Endothelial cell of umbilical vein (primary cell): ENCODE results near the gene SSBP3. TPM values are rescaled to one million over a fixed set of nuclear protein-coding genes. Genes with fewer than 3 reads are reported as not detected.
A peak's percentile ranks its signal among the peaks of the same experiment; 100 is the strongest.

Source experiments
- BruUV-seq: library from RNA; stranded (reverse); fragments of 400-500 nt; replicated peaks from 2 replicates; lab custom pipeline; 2021; lab: Mats Ljungman, UMichigan
- CTCF ChIA-PET: fragments of 300-600, 350-600 bp; sonication (Branson Sonifier 250); formaldehyde crosslinking; loops from one replicate; lab custom pipeline; 2021; ENCODE audit warnings: antibody characterized with exemption, inconsistent platforms; lab: Charles Lee
- POLR2A ChIA-PET: fragments of 300-600, 350-600 bp; sonication (Branson Sonifier 250); formaldehyde crosslinking; loops from one replicate; lab custom pipeline; 2021; ENCODE audit warnings: antibody characterized with exemption, inconsistent platforms; lab: Charles Lee
- DNase-seq: peaks from one replicate; pipeline ENCODE4 v3.0.0-alpha.2; 2011; ENCODE audit warnings: low read depth, low spot score
- FAIRE-seq: peaks from 2 replicates; lab custom pipeline; 2011; peaks lifted over from hg19 to GRCh38; lab: Jason Lieb, UNC
- H2AFZ ChIP-seq: 2 replicates; pipeline ENCODE4 v1.6.0; 2012; ENCODE audit warnings: low read depth, low read length, control low read depth, inconsistent platforms
- H3K27ac ChIP-seq: 2 replicates; pipeline ENCODE4 v1.5.1; 2011; ENCODE audit warnings: low read depth, mild to moderate bottlenecking, control low read depth, low read length, moderate library complexity; ENCODE audit not compliant: insufficient read depth
- H3K27me3 ChIP-seq, 2 experiments: 2 replicates each; pipeline versions ENCODE4 v1.6.0 to v1.6.1; 2011; ENCODE audit warnings: low read length in 2 of 2, mixed read lengths in 1 of 2; ENCODE audit not compliant: control insufficient read depth in 2 of 2, insufficient read depth in 2 of 2
- H3K36me3 ChIP-seq, 2 experiments: 2 replicates in 1 of 2; 3 replicates in 1 of 2; pipeline ENCODE4 v1.5.1; 2011; ENCODE audit warnings: low read length in 2 of 2, mild to moderate bottlenecking in 1 of 2, moderate library complexity in 1 of 2; ENCODE audit not compliant: control insufficient read depth in 2 of 2, insufficient read depth in 2 of 2; ENCODE audit errors: extremely low read depth in 1 of 2
- H3K4me1 ChIP-seq: 3 replicates; pipeline ENCODE4 v1.5.1; 2011; ENCODE audit warnings: mild to moderate bottlenecking, low read length; ENCODE audit not compliant: control insufficient read depth, insufficient read depth; ENCODE audit errors: extremely low read depth
- H3K4me2 ChIP-seq: 2 replicates; pipeline ENCODE4 v1.6.1; 2011; ENCODE audit warnings: low read length, control low read depth, mixed read lengths; ENCODE audit not compliant: insufficient read depth
- H3K4me3 ChIP-seq, 3 experiments: fragments of 200-600 bp in 1 of 3; sonication (generic), shearing (Covaris generic) in 1 of 3; replicated peaks in 1 of 3; 2 replicates each; pipeline ENCODE4 v1.5.1; 2011 to 2016; ENCODE audit warnings: control low read depth in 3 of 3, low read length in 3 of 3, mild to moderate bottlenecking in 2 of 3, inconsistent platforms in 1 of 3, low read depth in 1 of 3, moderate library complexity in 1 of 3; ENCODE audit not compliant: insufficient read depth in 1 of 3
- H3K79me2 ChIP-seq: 2 replicates; pipeline ENCODE4 v1.6.0; 2012; ENCODE audit warnings: low read length, inconsistent platforms; ENCODE audit not compliant: control insufficient read depth, insufficient read depth
- H3K9ac ChIP-seq: replicated peaks from 2 replicates; pipeline ENCODE3; 2011; ENCODE audit warnings: low read length, control low read depth; ENCODE audit not compliant: insufficient read depth; ENCODE audit errors: extremely low read depth
- H3K9me1 ChIP-seq: replicated peaks from 3 replicates; pipeline ENCODE4 v1.6.0; 2011; ENCODE audit warnings: mild to moderate bottlenecking, low read length; ENCODE audit not compliant: control insufficient read depth, insufficient read depth; ENCODE audit errors: extremely low read depth
- H3K9me3 ChIP-seq: replicated peaks from 2 replicates; pipeline ENCODE4 v1.5.1; 2012; ENCODE audit warnings: low read length, inconsistent platforms; ENCODE audit not compliant: control insufficient read depth, insufficient read depth
- H4K20me1 ChIP-seq: replicated peaks from 2 replicates; pipeline ENCODE3; 2011; ENCODE audit warnings: mild to moderate bottlenecking, low read length; ENCODE audit not compliant: control insufficient read depth, insufficient read depth; ENCODE audit errors: extremely low read depth
- CTCF ChIP-seq, 2 donors: IDR thresholded peaks; 1 replicate in 1 of 2; 2 replicates in 1 of 2; pipeline ENCODE4 v1.5.1; 2011; ENCODE audit warnings: low read length in 2 of 2, mild to moderate bottlenecking in 2 of 2, moderate library complexity in 2 of 2, control low read depth in 1 of 2, inconsistent platforms in 1 of 2, low read depth in 1 of 2; ENCODE audit not compliant: insufficient read depth in 1 of 2; ENCODE audit errors: extremely low read depth in 1 of 2
- FOS ChIP-seq: IDR thresholded peaks from 2 replicates; pipeline ENCODE4 v1.6.1; 2011; ENCODE audit warnings: mild to moderate bottlenecking, low read length, moderate library complexity, borderline replicate concordance; ENCODE audit not compliant: insufficient read depth
- GATA2 ChIP-seq: IDR thresholded peaks from 2 replicates; pipeline ENCODE4 v1.7.0; 2011; ENCODE audit warnings: low read depth, mild to moderate bottlenecking, moderate library complexity, mixed read lengths, low read length; ENCODE audit not compliant: insufficient read length, insufficient read depth
- JUN ChIP-seq: IDR thresholded peaks from 2 replicates; pipeline ENCODE4 v1.6.1; 2011; ENCODE audit warnings: borderline replicate concordance, low read depth; ENCODE audit not compliant: insufficient read length, insufficient read depth
- dilution Hi-C: fragments of 300-500 bp; cut with MboI; formaldehyde crosslinking; loops from one replicate; pipeline ENCODE4 v1.15.0; 2019; ENCODE audit warnings: low sequenced_read_pairs; ENCODE audit not compliant: extremely low pct_ligation_motif_present
- intact Hi-C: fragments of 100-400 bp; cut with micrococcal nuclease; formaldehyde crosslinking; loops from one replicate; pipeline ENCODE4 v1.10.0; 2022
- polyA plus RNA-seq, 4 experiments: library from polyadenylated mRNA; depleted of rRNA in 3 of 4; stranded (reverse) in 3 of 4; unstranded in 1 of 4; fragments of >200 nt; gene quantifications; 2 replicates each; pipeline versions ENCODE4 v1.2.1 to v1.2.3, GENCODE V29; 2011 to 2012; ENCODE audit warnings: missing spikeins in 1 of 4
- total RNA-seq: library from RNA; stranded (reverse); gene quantifications from 2 replicates; pipeline ENCODE4 v1.2.3, GENCODE V29; 2021

Gene SSBP3
- total and polyA plus RNA-seq, 2 donors (not counting 3 experiments of a cell fraction or from before 2014, with no cell fraction given) = 44.9 to 59.4 TPM

DNA sequence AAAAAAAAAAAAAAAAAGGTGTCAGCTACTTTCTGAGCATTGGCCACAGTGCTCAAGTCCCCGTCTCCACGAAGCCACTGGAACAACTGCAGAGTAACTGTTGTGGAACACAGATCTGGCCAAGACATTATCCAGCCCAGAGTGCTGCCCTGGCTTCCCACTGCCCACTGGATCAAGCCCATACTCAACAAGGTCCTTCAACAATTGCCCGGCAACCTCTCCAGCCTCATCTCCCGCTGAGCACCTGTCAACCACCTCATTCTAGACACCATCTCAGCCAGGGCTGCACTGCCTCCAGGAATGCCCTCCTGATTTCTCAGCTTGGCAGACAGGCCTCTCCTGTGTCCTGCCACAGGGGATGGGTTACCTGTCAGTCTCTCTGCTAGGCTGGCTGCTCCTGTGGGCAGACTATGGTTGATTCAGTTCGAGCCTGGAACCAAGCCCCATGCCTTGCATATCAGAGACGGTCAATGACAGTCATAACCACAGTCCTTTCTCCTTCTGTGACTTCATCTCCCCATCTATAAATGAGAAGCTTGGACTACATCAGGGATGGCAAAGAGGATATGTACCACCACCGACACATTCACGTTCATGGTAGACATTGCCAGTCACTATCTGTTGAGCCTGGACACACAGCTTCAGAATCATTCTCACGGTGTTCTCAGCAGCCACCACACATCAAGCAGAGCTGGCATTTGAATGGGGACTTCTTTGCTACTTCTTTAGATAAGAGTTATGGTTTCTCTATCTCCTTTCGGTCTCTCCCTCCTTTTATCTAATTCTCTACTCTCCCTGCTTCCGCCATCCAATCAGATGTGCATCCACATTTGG is 129.4 kb downstream of the SSBP3 start:
- DNase-seq (no peak), FAIRE-seq (no peak)
- H3K9me1 ChIP-seq = no peaks in the 10 kb centered on the region
- CTCF ChIA-PET = interaction anchor here (0.6 to 3.7 kb wide), 5 partner anchors 8 to 212 kb away, joined by 3 to 22 read pairs (median 5); no protein-coding TSS in a partner anchor
- intact Hi-C loops = loop anchor here (10.0 kb wide), 1 partner anchor 128 kb away; the partner anchor contains the start of gene SSBP3
- no peak overlapping the region for H3K4me2 ChIP-seq
- H3K9me3 ChIP-seq = no peaks in the 10 kb centered on the region
- no peak overlapping the region for H3K27ac ChIP-seq
- H3K27me3 ChIP-seq = no peaks in the 10 kb centered on the region
- H3K4me3 ChIP-seq = no peak overlapping the region
- peaks cover 19% of the 10 kb centered on the region for H3K4me1 ChIP-seq
- H3K9ac ChIP-seq = no peak overlapping the region
- H3K79me2 ChIP-seq = peaks cover 2% of the 10 kb centered on the region
- TF ChIP-seq JUN (no peak), GATA2 (no peak), FOS (no peak)
- H3K36me3 ChIP-seq = peaks cover 3 to 6% of the 10 kb centered on the region in 2 experiments
- POLR2A ChIA-PET = interaction anchor here (0.6 kb wide), 1 partner anchor 38 kb away, joined by 3 read pairs; no protein-coding TSS in a partner anchor
- BruUV-seq = no TSS peak
- H2AFZ ChIP-seq = no peak overlapping the region
- no peaks in the 10 kb centered on the region for H4K20me1 ChIP-seq
- dilution Hi-C loops = no loop called here

- FAIRE-seq = peak; percentile 56
- H3K9me1 ChIP-seq = no peaks in the 10 kb centered on the region
- no peaks in the 10 kb centered on the region for H3K27me3 ChIP-seq
- POLR2A ChIA-PET = no interaction called here
- H3K9me3 ChIP-seq = no peaks in the 10 kb centered on the region
- CTCF ChIA-PET = interaction anchor here (0.7 to 3.8 kb wide), 21 partner anchors 8 to 415 kb away, joined by 3 to 22 read pairs (median 4); partner anchors contain the start of genes CYB5RL and MRPL37
- no peak overlapping the region for H2AFZ ChIP-seq
- intact Hi-C loops (loop anchor here (10.0 kb wide), 1 partner anchor 129 kb away; the partner anchor contains the start of gene SSBP3), dilution Hi-C loops (no loop called here)
- H3K4me2 ChIP-seq = no peak overlapping the region
- no peak overlapping the region for H3K9ac ChIP-seq
- H3K36me3 ChIP-seq = peaks cover 0 to 6% of the 10 kb centered on the region in 2 experiments
- TF ChIP-seq CTCF (IDR thresholded peaks at IDR 0.05; ENCODE audit: extremely low read depth in 1 of 2, insufficient read depth in 1 of 2, low read depth in 1 of 2, low read length in 2 of 2) (peak; percentile 9 to 16), GATA2 (no peak)
- peaks cover 19% of the 10 kb centered on the region for H3K4me1 ChIP-seq
- no peak overlapping the region for H3K27ac ChIP-seq
- H3K79me2 ChIP-seq = peaks cover 2% of the 10 kb centered on the region
- H4K20me1 ChIP-seq = no peaks in the 10 kb centered on the region
- DNase-seq = peak; percentile 45
- H3K4me3 ChIP-seq = no peak overlapping the region
- BruUV-seq = no TSS peak
These were observed 130.8 kb downstream of the SSBP3 start for GRCh38 chr1:54275349-54275748.
